ENCODE measurements around the gene RCC2. TPM values are rescaled to one million over a fixed set of nuclear protein-coding genes. Genes with fewer than 3 reads are reported as not detected.

The RCC2 gene
- total RNA-seq, 4 donors from 2014 or later = 11.8 to 50.4 (median 25.7) TPM

DNA sequence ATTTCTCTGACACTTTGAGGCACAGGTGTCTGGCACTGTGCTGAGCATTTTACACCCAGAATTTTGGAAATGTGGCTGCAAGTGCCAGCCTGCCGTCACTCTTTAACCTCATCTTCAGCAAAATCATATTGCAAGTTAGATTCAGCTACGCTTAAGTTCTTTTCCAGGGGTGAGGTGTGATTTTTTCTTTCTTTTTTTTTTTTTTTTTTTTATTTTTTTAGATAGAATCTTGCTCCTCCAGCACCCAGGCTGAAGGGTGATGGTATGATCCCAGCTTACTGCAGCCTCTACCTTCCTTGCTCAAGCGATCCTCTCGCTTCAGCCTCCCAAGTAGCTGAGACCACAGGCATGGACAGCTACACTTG lies 2.5 kb upstream of the RCC2 start:
- Histone ChIP-seq H3K4me1 (no peaks in the 10 kb centered on the region), H3K27me3 (no peaks in the 10 kb centered on the region), H3K36me3 (no peaks in the 10 kb centered on the region), H3K9me3 (no peaks in the 10 kb centered on the region), H3K4me3 (no peak overlapping the region), H3K27ac (no peak overlapping the region)
- TF ChIP-seq POLR2A (IDR thresholded peaks at IDR 0.05) = no peak
- TF ChIP-seq, protein P1, sequence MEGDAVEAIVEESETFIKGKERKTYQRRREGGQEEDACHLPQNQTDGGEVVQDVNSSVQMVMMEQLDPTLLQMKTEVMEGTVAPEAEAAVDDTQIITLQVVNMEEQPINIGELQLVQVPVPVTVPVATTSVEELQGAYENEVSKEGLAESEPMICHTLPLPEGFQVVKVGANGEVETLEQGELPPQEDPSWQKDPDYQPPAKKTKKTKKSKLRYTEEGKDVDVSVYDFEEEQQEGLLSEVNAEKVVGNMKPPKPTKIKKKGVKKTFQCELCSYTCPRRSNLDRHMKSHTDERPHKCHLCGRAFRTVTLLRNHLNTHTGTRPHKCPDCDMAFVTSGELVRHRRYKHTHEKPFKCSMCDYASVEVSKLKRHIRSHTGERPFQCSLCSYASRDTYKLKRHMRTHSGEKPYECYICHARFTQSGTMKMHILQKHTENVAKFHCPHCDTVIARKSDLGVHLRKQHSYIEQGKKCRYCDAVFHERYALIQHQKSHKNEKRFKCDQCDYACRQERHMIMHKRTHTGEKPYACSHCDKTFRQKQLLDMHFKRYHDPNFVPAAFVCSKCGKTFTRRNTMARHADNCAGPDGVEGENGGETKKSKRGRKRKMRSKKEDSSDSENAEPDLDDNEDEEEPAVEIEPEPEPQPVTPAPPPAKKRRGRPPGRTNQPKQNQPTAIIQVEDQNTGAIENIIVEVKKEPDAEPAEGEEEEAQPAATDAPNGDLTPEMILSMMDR (IDR thresholded peaks at IDR 0.05) = no peak
- DNase-seq = no peak
- intact Hi-C loops (cut with DNase I; ENCODE audit: low total_unique reads) = no loop called here

DNA sequence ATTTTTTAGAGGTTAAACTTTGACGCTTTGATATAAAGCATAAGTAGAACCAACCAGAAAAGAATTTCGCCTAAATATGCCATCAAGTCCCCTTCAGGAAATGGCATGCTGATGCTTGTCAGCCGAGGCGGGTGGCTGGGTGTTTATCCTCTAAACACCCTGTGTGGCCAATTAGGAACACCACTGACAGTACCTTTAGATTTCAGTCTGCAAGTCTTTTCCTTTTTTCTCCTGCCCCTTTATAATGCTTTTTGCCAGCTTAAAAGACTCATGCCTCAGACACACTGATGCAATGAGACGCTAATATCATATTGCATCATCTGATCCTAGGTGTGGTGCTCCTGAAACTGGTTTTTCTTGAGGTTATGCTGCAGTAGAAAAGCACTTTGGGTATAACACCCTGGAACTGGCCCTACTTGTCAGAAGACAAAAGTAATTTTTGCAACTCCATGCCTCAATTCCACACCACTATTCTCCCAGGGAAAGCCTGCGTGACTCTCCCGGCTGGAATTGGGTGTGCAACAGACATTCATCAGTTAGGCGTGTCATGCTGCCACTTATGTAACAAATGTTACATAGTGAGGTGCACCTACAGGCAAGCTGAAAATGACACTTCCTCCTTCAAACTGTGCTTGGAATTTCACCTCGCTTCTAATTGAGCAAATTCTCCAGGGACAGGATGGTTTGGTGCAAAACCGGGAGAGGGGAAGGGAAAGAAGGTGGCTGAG lies 2.0 kb upstream of the RCC2 start:
- Histone ChIP-seq H3K9me3 (no peaks in the 10 kb centered on the region), H3K4me3 (no peak overlapping the region), H3K36me3 (no peaks in the 10 kb centered on the region), H3K4me1 (no peaks in the 10 kb centered on the region), H3K27ac (no peak overlapping the region), H3K27me3 (no peaks in the 10 kb centered on the region)
- DNase-seq = no peak
- TF ChIP-seq, protein P1 (IDR thresholded peaks at IDR 0.05) = no peak
- TF ChIP-seq POLR2A (IDR thresholded peaks at IDR 0.05) = no peak
- intact Hi-C loops (cut with DNase I; ENCODE audit: low total_unique reads) = no loop called here

DNA sequence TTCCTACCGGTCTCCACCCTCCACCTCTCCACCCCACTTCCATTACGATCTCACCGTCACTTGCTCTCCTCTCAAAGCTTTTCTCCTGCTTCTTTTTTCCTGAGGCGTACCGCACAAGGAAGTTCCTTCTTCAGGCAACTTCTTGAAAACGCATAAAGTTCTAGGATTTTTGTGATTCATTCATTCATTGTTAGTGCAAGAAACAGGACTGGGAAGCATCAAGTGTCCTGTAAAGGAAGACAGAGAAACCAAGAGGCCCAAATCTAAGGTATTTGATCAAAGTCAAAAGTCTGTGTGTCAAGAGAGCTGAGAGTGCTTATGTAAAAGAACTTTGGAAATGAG lies 1.3 kb upstream of the RCC2 start:
- TF ChIP-seq, protein P1 (IDR thresholded peaks at IDR 0.05) = no peak
- no peak for TF ChIP-seq POLR2A (IDR thresholded peaks at IDR 0.05)
- no peaks in the 10 kb centered on the region for H3K36me3 ChIP-seq
- no peaks in the 10 kb centered on the region for H3K27me3 ChIP-seq
- H3K4me1 ChIP-seq = no peaks in the 10 kb centered on the region
- no peak overlapping the region for H3K27ac ChIP-seq
- DNase-seq = no peak
- H3K4me3 ChIP-seq = no peak overlapping the region
- H3K9me3 ChIP-seq = no peaks in the 10 kb centered on the region
- intact Hi-C loops (cut with DNase I; ENCODE audit: low total_unique reads) = no loop called here

DNA sequence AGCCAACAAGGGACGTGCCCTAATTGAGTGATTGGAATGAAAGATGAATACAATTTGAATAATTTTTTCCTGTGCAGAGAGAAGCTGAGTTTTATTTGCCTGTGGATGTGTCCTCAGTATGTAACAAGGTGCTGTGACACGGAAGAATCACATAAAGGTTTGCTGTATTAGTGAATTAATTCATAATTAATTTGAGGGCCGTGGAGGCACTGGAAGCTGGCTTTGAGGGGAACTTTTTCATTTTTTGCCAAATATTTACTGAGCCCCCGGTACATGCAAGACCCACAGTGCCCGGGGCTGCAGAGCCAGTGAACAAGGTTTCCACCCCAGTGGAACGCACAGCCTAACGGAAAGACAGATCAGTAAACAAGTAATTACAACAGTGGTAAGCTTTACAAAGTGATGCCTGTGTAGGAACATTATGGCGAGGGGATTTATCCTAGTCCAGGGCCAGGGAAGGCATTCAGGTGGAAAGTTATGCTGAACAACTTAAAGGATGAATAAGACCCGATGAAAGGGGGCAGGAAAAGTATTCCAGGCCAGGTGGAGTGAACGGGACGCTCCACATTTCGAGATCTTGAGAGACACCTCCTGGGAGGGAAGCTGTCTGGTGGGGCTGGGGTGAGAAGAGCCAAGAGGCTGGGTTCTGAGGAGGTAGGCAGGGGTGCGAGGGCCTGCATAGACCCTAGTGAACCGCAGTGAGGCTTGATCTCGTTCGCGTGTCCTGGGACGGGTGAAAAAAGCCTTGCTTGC lies 773 bp upstream of the RCC2 start:
- intact Hi-C loops (cut with DNase I; ENCODE audit: low total_unique reads) = no loop called here
- Histone ChIP-seq H3K4me3 (peak overlapping the region; percentile 15 to 45), H3K27me3 (no peaks in the 10 kb centered on the region), H3K36me3 (no peaks in the 10 kb centered on the region), H3K27ac (peak overlapping the region; percentile 79 to 85), H3K4me1 (no peaks in the 10 kb centered on the region), H3K9me3 (no peaks in the 10 kb centered on the region)
- no peak for TF ChIP-seq POLR2A (IDR thresholded peaks at IDR 0.05)
- TF ChIP-seq, protein P1 (IDR thresholded peaks at IDR 0.05) = no peak
- no peak for DNase-seq

Data from uterus (tissue), 4 donors.